SH-SY5Y (cell line): ENCODE results near the gene UHRF1.

Experiments used
- GATA2 ChIP-seq: IDR thresholded peaks from 2 replicates; pipeline ENCODE4 v1.6.1; 2011; ENCODE audit warnings: mild to moderate bottlenecking, low read depth, low read length
- GATA3 ChIP-seq: IDR thresholded peaks from 2 replicates; pipeline ENCODE4 v1.6.1; 2011; ENCODE audit warnings: low read depth, mild to moderate bottlenecking, low read length, moderate library complexity

- TF ChIP-seq GATA2: no peak
- TF ChIP-seq GATA3: no peak
These were observed 67.3 kb downstream of the UHRF1 start for GRCh38 chr19:4976401-4977298.
